KMS-11 (cell line): ENCODE measurements around the gene LRCOL1.

Source experiments
- H2AFZ ChIP-seq: fragments of 200-600 bp; sonication (generic); 2 replicates; pipeline ENCODE4 v1.6.1; 2016; ENCODE audit warnings: antibody characterized with exemption, mixed run types, low read depth
- H3K27ac ChIP-seq: fragments of 200-600 bp; sonication (generic); 2 replicates; pipeline ENCODE4 v1.6.1; 2016; ENCODE audit warnings: mild to moderate bottlenecking, mixed run types
- H3K27me3 ChIP-seq: fragments of 200-600 bp; sonication (generic); 2 replicates; pipeline ENCODE4 v1.6.1; 2017; ENCODE audit warnings: mild to moderate bottlenecking, low read depth, mixed run types, moderate library complexity; ENCODE audit not compliant: insufficient read depth
- H3K36me3 ChIP-seq: fragments of 200-600 bp; sonication (generic); 2 replicates; pipeline ENCODE4 v1.6.1; 2017; ENCODE audit warnings: mild to moderate bottlenecking, mixed run types; ENCODE audit not compliant: insufficient read depth
- H3K4me1 ChIP-seq: fragments of 200-600 bp; sonication (generic); 2 replicates; pipeline ENCODE4 v1.6.1; 2016; ENCODE audit warnings: mild to moderate bottlenecking, low read depth, mixed run types; ENCODE audit not compliant: poor library complexity, severe bottlenecking
- H3K4me2 ChIP-seq: fragments of 200-600 bp; sonication (generic); 2 replicates; pipeline ENCODE4 v1.7.0; 2016; ENCODE audit warnings: mild to moderate bottlenecking, mixed run types
- H3K4me3 ChIP-seq: fragments of 200-600 bp; sonication (generic); IDR thresholded peaks from 2 replicates; pipeline ENCODE4 v1.6.1; 2017; ENCODE audit warnings: low read depth, low read length, mixed read lengths; ENCODE audit not compliant: insufficient read depth
- H3K79me2 ChIP-seq: fragments of 200-600 bp; sonication (generic); 2 replicates; pipeline ENCODE4 v1.6.1; 2016; ENCODE audit warnings: low read depth, mixed run types; ENCODE audit not compliant: insufficient read depth
- H3K9ac ChIP-seq: fragments of 200-600 bp; sonication (generic); 2 replicates; pipeline ENCODE4 v1.6.1; 2016; ENCODE audit warnings: mild to moderate bottlenecking, mixed run types
- H4K20me1 ChIP-seq: fragments of 200-600 bp; sonication (generic); 2 replicates; pipeline ENCODE4 v1.6.1; 2016; ENCODE audit warnings: mild to moderate bottlenecking, mixed run types; ENCODE audit not compliant: insufficient read depth
- TF ChIP-seq, protein P1 (sequence below): fragments of 200-600 bp; sonication (generic); conservative IDR thresholded peaks from 2 replicates; pipeline ENCODE4 v1.6.1; 2017; ENCODE audit warnings: low read depth, mild to moderate bottlenecking, antibody characterized with exemption, low read length, moderate library complexity, mixed read lengths

LRCOL1 gene

DNA sequence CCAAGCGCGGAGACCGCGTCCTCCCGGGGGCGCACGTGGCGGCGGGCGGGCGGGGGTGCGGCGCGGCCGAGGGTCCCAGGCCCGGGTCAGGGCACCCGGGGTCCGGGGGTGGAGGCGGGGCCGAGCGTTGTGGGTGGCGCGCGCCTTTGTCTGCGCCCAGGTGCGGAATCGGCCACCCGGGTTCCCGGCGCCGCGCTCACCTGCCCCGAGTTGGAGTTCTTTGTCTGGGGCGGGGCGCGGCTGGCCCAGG lies 50.1 kb downstream of the LRCOL1 start:
- H3K4me1 ChIP-seq, result no peaks in the 10 kb centered on the region
- no peaks in the 10 kb centered on the region for H3K36me3 ChIP-seq
- H3K79me2 ChIP-seq, result no peaks in the 10 kb centered on the region
- peak overlapping the region; percentile 77 for H3K9ac ChIP-seq
- no peaks in the 10 kb centered on the region for H4K20me1 ChIP-seq
- H3K4me2 ChIP-seq, result peak overlapping the region; percentile 73; the same call in 1 of the 2 replicates
- H2AFZ ChIP-seq, result peak overlapping the region; percentile 26; the same call in 1 of the 2 replicates
- H3K27ac ChIP-seq, result peak overlapping the region; percentile 20; the same call in 1 of the 2 replicates
- H3K4me3 ChIP-seq, result no peak overlapping the region
- no peaks in the 10 kb centered on the region for H3K27me3 ChIP-seq
- TF ChIP-seq, protein P1, sequence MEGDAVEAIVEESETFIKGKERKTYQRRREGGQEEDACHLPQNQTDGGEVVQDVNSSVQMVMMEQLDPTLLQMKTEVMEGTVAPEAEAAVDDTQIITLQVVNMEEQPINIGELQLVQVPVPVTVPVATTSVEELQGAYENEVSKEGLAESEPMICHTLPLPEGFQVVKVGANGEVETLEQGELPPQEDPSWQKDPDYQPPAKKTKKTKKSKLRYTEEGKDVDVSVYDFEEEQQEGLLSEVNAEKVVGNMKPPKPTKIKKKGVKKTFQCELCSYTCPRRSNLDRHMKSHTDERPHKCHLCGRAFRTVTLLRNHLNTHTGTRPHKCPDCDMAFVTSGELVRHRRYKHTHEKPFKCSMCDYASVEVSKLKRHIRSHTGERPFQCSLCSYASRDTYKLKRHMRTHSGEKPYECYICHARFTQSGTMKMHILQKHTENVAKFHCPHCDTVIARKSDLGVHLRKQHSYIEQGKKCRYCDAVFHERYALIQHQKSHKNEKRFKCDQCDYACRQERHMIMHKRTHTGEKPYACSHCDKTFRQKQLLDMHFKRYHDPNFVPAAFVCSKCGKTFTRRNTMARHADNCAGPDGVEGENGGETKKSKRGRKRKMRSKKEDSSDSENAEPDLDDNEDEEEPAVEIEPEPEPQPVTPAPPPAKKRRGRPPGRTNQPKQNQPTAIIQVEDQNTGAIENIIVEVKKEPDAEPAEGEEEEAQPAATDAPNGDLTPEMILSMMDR, result no peak

DNA sequence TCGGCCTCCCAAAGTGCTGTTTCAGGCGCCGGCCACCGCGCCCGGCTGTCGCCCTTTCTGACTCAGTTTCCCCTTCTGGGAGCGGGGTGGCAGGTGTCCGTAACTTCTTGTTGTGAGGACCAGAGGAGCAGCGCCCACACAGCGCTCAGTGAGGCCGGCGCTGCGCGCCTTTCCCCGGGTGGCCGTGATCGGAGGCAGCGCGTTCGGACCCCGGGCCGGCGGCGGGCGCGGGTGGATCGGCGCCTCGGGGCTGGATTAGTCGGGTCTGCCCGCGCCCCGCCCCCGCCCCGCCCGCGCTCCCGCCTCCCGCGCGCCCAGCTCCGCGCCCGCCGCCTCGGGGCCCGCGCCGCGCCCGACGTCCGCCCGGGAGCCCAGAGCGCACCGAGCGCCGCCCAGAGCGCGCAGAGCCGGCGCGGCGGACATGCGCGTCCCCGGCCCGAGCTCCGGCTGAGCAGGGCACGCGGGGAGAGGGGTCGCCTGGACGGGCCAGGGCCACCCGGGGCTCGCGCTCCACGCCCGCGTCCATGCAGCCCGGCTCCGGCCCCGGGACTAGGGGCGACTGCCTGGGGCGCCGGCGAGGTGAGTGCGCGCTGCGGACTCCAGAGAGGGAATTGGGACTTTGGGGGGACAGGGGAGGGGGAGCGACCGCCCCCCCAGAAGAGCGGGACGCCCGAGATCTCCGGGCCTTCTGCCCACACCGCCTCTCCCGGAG lies 50.6 kb downstream of the LRCOL1 start:
- H3K79me2 ChIP-seq, result no peaks in the 10 kb centered on the region
- no peak overlapping the region for H3K4me3 ChIP-seq
- peak overlapping the region; percentile 26; the same call in 1 of the 2 replicates for H2AFZ ChIP-seq
- H3K9ac ChIP-seq, result peak overlapping the region; percentile 77
- H3K27ac ChIP-seq, result peak overlapping the region; percentile 20; the same call in 1 of the 2 replicates
- H3K27me3 ChIP-seq, result no peaks in the 10 kb centered on the region
- TF ChIP-seq, protein P1, result no peak
- no peak overlapping the region for H3K4me2 ChIP-seq
- H4K20me1 ChIP-seq, result no peaks in the 10 kb centered on the region
- H3K4me1 ChIP-seq, result no peaks in the 10 kb centered on the region
- H3K36me3 ChIP-seq, result no peaks in the 10 kb centered on the region

DNA sequence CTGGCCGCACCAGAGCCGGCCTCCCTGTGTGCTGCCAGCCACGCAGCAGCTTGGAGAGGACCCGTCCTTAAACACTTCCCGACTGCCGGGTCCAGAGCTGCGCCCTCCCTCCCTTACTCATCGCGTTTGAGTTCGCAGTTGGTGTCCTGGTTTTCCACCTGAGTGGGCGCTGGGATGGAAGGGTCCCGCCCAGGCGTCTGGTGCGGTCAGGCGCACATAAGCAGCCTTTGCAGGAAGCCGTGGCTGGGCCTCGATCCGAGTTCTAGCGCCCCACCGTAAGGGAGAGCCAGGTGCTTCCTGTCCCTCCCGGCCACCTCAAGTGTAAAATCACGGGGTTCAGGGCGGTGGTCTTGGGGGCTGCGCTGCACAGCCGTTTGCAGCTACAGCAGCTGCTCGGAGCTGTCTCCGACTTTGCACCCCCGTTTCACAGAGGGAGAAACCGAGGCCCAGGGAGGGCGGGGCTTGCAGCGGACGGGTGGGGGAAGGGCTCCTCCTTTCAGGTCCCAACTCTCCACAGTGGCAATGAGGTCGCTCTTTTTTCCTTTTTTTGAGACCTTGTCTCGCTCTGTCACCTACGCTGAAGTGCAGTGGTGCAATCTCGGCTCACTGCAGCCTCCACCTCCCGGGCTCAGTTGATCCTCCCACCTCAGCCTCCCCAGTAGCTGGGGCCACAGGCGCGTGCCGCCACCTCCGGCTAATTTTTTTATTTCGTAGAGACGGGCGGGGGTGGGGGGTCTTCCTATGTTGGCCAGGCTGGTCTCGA lies 51.3 kb downstream of the LRCOL1 start:
- H3K27me3 ChIP-seq, result no peaks in the 10 kb centered on the region
- no peaks in the 10 kb centered on the region for H3K36me3 ChIP-seq
- H4K20me1 ChIP-seq, result no peaks in the 10 kb centered on the region
- H3K27ac ChIP-seq, result no peak overlapping the region
- H3K4me2 ChIP-seq, result no peak overlapping the region
- H2AFZ ChIP-seq, result peak overlapping the region; percentile 10; the same call in 1 of the 2 replicates
- H3K79me2 ChIP-seq, result no peaks in the 10 kb centered on the region
- TF ChIP-seq, protein P1, result no peak
- H3K4me3 ChIP-seq, result no peak overlapping the region
- H3K4me1 ChIP-seq, result no peaks in the 10 kb centered on the region
- H3K9ac ChIP-seq, result no peak overlapping the region

DNA sequence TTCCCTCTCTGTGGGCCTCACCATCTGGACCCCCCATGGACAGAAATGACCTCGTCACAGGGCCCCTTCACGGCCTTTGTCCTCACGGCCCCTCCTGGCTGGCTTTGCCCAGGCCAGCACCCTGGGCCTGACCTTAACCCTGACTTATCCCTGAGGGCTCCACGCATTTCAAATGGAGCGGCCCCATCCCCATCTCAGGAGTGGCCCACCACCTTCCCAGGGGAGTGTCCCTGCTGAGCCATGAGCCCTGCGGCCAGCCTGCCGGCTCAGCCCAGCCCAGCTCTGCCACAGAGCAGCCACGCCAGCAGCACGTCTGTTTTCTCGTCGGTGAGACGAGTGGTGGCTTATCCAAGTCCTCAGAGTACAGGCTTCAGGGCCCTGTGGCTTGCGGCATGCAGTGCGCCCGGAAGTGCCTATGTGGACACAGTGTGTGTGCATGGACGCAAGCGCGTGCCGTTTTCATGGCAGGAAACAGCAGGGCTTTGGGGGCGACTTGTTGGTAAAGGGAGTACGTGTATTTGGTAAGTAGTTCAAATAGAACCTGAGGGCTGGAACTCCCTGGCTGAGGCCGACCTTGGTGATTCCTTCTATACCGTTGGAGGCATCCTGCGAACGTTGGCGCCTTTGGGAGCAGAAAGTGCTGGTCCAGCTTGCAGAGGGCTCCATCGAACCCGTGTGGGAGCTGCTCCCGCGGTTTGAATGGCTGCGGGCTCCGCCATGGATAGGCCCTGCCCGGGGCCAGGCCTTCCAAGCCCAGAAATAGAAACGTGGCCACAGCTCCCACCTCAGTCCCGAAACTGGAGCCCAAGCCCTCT lies 52.1 kb downstream of the LRCOL1 start:
- Histone ChIP-seq H4K20me1 (no peaks in the 10 kb centered on the region), H3K4me2 (no peak overlapping the region), H3K27ac (no peak overlapping the region), H3K79me2 (no peaks in the 10 kb centered on the region), H2AFZ (no peak overlapping the region), H3K4me3 (no peak overlapping the region), H3K36me3 (no peaks in the 10 kb centered on the region), H3K27me3 (no peaks in the 10 kb centered on the region), H3K9ac (no peak overlapping the region), H3K4me1 (no peaks in the 10 kb centered on the region)
- TF ChIP-seq, protein P1, result no peak
